ENCODE measurements around the gene SPNS2.

SPNS2 gene

DNA sequence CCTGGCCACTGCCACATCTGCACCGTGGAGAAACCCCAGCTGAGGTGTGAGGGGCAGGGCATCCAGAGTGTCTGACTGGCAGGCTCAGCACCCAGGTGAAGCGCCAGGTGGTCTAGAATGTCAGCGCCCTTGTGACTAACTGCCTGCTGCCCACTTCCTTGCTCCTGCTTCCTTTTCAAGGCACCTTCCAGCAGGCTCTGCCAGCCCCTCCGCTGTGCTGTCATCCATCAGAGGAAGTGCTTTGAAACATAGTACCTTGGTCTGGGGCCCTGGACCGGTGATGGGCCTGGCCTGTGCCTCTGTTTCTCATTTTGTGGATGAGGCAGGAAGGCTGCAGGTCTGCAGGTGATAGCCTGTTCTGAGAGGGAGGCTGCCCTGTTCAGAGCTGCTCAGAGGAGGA lies 5.5 kb downstream of the SPNS2 start:
- no peak for DNase-seq

DNA sequence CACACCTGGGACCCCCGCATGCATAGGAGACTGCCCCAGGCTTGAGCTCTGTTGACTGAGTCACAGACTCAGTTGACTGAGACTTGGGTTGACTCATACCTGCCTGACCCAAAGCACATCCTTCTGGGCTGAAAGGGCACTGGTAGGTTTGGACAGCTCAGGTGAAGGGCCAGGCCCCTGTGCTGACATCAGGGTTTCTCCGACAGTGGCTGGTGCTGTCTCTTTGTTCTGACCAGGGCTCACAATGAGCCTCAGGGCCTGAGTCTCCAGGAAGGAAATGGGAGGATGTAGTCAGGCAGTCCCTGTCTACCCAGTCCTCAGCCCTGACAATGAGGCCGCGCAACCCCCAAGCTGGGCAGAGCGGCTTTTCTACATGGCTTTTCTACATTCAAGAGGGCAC lies 6.5 kb downstream of the SPNS2 start:
- DNase-seq = no peak

DNA sequence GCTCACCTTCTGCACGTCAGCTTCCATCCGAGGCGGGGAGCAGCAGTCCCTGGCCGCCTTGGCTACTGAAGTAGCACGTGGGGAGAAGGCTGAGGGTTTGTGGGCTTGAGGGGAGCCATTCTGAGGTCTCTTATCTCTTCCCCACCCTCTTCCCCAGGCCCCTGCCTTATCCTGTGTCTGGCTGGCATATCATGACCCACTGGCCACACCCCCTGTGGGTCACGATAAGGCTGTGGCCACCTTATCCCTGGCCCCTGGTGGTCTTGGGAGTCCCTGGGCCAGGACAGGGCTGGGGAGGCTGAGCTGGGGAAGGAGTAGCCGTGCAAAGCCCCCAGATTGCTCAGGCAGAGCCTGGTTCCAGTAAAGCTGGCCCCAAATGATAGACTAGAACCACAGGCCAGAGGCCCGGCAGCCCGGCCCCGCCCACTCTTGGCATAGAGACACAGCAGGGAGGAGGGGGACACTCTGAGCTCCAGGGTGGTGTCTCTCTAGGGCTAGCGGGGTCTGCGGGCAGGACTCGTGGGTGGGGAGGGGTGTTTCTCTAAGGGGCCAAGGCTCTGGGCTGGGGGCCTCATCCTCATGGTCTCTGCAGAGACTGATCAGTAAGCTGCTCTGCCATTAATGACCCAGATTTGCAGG lies 7.6 kb downstream of the SPNS2 start:
- DNase-seq = no peak

DNA sequence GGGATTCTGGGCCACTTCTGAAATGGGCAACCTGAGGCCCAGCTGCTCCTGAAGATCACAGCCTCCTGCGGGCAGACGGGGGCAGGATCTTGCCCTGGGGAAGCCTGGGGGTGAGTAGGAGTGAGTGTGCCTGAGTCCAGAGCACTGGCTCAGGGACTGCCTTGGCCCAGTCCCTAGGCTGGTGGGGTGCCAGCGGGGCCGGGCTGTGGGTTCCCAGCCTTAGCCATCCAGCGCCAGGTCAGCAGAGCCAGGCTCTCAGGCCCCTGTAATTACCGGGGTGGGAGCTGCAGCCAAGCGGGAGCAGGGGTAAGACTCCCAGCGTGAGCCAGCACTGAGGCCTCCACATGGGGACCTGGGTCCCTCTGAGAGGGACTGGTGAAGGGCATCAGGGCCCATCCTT lies 8.2 kb downstream of the SPNS2 start:
- DNase-seq = no peak

DNA sequence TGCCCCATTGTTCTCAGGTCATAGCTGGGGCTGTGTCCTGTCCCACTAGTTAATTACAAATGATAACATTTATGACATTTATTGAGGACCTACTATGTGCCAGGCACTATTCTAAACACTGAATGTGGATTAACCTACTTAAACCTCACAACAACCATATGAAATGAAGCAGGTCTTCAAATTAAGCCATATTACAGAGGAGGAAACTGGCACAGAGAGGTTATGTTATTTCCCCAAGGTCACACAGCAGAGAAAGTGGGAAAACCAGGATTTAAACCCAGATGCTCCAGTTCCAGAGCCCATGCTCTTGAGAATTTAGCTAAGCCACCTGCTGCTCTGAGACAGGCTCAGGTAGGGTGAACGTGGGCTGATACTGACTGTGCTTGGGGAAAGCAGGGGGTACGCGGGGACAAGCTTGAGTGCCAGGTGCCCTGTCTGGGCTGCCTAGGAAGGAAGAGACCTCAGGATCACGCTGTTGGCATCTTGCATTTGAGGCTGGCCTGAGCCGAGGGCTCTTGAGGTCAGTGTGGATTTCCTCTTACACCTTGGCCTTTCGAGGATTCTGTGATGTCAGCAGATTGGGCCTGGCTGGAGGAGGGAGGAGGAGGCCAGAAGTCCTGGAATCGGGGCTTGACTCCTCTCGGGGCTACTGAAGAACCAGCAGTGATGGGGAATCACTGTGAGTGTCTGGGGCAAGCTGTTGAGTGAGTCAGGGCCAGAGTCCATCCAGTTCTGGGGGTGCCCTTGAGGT lies 8.9 kb downstream of the SPNS2 start:
- no peak for DNase-seq

DNA sequence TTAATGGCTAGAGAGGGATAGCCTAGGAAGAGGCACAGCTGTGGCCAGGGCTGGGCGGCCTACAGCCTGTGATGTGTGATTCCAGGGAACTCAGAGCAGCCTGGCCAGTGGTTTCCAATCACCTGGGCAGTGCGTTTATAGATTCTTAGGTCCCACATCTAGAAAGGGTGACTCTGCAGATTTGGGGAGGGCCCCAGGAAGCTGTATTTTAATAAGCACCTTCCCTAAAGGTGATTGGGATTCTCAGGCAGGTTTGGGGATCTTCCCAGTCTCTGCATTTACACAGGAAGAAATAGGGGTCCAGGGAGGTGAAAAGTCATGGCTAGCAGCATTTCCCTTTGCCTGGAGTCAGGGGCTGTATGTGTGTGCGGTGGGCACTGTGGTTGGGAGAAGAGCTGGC lies 9.5 kb downstream of the SPNS2 start:
- no peak for DNase-seq

DNA sequence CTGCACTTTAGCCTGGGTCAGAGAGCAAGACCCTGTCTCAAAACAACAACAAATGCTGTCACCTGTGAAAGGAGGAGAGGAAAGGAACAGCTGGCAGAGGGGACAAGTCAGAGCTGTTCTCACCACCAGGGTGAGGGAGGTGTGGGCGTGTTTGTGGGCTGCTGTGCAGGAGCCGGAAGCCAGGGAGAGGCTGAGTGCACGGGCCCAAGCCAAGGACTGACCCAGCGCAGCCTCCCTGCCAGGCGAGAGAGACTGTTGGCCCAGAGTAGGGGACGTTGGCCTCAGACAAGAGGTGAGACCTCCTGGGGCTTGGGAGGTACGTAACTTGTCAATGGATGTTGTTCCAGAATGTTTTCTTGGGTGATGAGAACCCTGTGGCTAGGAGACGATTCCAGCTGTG lies 10.7 kb downstream of the SPNS2 start:
- no peak for DNase-seq

DNA sequence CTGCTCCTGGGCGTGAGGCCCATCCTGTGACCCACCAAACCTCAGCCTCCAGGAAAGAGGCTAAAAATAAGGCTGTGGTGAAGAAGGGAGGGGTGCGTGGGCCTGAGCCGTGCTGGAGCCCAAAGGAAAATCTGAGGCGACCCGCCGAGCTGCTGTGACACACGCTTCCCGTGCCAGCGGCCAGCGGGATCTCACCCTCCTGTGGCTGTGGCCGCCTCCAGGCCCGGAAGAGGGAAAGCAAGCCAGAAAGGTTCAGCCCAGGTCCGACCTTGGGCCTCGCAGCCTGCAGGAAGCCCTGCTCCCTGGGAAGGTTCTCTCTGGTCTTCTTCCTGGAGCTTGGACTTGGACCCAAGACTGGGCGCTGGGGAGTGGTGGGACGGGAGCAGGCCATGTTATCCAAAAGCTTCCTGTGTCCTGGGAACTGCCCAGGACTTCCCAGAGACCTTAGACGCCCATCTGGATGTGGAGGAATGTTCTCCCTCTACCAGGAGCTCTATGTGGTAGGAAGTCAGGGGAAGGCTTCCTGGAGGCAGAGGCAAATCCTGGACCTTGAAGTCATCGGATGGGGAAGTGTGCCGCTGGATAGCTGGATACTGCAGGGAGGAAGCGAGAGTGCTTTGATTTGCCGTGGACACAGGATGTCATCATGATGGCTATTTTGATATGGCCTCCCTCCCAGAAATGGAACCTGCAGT lies 11.4 kb downstream of the SPNS2 start:
- no peak for DNase-seq

DNA sequence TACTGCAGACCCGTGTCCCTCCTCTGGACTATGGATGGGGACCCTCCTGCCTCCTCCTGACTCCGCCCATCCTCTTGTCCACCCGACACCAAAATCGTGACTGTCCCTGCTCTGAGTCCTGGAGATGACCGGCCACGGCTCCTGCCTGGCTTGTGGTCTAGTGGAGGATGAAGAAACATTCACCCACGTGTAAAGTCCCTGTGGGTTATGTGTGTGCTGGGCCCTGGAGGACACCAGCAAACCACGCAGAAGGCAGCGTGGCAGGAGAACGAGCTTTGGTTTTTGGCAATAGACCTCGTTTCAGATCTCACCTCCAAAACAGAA lies 11.9 kb downstream of the SPNS2 start:
- DNase-seq = no peak

DNA sequence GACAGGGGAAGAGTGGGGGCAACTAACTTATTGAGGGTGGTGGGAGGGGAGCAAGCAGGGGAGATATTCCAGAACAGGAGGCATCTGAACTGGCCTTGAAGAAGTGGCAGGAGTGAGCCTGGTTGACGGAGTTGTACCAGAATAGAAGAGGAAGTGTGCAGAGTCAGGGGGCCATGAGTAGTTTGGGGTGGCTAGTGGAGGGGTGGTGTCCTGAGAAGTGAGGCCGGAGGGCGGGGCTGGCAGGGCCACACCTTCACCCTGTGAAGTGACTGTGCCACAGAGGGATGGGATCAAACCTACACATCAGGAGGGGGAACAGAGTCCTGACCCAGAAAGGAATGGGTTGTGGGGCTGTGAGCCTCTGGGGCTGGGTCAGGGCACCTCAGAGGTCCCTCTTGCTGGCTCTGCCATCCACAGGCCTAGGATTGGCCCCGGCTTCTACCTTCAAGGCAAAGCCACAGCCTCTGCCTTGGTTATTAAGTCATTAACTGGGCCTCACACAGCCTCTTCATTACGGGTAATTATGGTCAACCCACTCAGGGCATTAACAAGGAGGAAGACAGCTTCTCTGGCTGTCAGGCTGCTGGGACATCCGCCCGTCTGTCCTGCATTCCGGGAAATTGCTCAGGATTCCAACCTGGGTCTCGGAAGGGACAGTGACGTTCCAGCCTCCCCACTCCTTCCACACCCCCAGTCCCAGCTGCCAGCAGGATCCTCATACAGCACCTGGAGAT lies 12.7 kb downstream of the SPNS2 start:
- DNase-seq = no peak

DNA sequence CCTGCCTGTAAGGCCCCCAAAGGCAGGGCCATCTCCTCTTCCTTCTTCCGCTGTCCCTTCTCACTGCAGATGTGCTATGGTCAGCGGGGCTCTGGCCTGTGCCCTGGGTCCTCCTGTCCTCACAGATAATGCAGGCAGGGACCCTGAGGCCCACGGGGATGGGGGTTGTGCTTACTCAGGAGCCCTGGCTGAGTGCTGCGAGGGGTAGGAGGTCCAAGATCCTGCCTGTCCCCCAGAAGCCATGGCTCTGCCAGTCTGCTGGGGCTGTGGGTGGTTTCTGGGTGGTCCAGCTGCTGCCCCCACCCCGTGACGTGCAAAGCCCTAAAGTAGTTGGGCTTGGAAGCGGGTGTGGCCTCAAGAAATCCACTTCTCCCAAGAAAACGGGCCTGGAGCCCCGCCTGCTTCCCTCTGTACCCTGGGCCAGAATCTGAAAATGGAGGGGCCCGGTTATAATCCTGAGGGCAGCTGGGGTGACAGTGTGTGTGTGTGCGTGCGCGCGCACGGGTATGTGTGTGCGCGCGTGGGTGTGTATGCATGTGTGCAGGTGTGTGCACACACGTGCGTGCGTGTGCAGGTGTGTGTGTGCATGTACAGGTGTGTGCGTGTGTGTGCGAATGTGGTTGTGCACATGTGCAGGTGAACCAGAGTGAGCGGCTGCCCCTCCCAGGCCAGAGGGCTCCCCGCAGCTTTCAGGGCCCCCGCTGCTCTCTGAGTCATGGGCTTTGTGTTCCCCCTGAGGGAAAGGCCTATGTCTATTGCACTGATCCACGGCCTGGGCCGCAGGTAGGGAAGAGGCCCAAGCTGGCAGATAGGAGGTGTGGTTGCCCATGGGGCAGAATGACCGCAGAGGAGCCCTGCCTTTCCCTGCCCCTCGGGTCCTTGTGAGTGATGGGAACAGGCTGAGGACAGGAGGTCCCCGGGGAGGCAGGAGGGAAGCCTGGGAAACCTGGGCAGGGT lies 13.8 kb downstream of the SPNS2 start:
- DNase-seq = no peak

DNA sequence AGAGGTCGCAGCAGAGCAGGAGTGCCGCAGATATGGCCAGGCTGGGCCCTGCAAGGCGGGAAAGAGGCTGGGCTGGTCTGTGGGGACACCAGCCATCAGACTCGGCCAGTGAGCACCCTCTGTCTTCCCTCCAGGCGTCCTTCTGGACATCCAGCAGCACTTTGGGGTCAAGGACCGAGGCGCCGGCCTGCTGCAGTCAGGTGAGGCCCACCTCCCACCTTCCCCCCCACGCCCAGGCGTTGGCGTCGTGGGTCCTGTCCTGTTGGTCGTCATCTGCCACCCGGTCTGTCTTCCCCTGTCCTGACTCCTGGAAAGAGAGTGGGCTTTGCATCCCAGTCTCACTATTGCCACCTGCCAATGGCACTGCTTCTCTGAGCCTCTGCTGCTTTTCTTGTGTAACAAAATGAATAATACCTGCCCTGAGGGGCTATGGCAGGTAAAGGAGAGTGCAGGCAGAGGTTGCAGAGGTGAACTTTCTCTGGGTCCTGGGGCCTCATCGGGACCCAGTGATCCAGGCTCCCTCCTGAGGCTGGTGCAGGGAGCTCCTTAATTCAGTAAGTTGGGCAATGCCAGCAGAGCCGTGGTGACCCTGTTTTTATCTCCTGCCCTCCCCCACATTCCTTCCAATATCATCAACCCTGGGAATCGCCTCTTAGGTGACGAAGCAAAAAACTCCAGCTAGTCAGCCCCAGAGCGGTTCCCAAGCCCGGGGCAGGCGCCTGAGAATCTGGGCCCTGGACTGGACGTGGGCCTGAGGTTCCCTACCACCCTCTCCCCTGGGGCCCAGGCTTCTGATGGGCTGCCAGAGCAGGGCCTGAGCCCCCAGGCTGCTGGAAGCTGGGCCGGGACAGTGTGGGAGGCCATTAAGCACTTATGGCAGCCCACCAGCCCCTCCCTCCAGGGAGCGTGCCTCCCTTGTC lies 14.7 kb downstream of the SPNS2 start:
- DNase-seq = no peak

DNA sequence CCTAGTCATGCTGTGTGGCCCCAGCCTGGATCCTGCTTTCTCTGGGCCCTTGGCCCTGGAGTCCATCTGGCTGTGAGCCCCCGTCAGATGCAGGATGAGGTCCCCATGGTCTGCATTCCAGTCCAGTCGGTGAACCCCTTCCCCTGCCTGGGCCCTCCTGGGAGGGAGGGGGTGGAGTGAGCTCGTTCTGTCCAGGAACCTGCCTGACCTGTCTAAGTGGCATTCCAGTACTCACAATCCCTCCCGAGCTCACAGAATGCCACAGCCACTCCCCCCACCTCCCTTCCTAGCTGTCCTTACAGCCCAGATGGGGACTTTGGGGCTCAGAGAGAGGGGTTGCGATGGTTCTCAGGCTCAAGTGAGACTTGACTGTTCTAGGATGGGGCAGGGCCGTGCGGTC lies 15.5 kb downstream of the SPNS2 start:
- no peak for DNase-seq

DNA sequence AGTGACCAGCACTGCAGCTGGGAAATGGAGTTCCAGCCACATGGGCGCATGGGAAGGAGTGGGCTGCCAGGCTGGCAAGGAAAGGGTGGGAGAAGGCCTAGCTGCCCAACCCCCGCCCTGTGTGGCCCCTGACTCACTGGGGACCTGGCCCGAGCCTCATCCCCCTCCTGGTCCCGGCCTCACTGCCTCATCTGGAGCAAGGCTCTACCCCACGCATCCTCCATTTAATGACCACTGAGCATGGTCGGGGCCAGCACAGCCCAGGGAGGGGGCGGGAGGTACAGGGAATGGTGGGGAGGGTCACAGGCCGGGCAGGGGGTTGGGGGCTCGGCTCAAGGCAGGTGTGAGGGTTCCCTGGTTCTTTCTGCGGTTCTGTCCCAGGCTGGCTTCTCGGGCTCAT lies 16.1 kb downstream of the SPNS2 start:
- no peak for DNase-seq

DNA sequence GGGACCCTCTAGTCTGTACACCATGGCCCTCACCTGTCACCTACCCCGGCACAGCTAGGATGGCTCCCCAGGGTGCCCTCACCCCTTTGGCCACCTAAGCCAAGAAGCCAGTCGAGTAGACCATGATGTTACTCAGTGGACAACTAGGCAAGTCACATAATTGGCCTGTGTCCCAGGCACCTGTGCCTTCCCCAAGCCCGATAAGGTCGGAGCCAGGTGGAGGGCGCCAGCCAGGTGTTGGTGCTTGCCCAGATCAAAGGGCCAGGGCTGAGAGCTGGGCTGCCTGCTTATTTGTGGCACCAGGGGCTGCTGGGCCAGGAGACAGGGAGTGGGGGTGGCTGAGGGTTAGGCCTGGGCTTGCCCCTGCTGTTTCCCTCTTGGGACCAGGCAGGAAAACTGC lies 16.8 kb downstream of the SPNS2 start:
- DNase-seq = no peak

DNA sequence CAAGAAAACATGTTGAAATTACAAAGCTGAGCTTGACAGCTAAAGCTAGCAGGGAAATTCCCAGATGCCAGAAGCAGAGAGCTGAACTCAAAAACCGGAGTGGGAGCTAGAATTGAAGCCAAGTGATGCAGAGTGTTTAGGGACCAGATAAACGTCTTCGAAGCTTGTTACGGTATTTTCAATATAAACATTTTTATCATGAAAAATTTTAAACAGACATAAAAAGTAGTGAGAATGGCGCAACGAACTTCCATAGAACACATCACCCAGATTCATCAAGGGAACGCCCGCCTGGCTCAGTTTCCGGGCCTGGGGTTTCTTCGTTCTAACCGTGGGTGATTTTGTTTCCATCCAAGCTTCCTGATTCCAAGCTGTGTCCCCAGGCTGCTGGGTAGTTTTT lies 18.1 kb downstream of the SPNS2 start:
- no peak for DNase-seq

DNA sequence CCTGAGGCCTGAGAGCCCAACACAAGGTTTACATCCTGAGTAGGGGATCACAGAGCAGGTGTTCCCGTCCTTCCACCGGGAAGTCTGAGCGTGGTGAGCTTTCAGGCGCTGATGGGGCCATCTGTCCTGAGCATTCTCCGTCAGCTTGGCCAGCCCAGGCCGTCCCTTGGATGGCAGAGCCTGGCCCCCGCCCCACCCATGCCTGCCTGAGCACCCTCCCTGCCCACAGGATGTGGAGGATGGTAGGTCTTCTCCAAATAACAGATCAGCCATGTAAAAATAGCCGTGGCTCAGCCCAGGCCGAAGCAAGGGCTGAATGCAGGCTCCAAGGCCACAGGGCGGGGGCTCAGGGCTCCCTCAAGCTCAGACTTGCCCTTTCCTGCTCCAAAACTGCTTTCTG lies 20.2 kb downstream of the SPNS2 start:
- peak in 1 of 2 experiments; percentile 37 for DNase-seq

DNA sequence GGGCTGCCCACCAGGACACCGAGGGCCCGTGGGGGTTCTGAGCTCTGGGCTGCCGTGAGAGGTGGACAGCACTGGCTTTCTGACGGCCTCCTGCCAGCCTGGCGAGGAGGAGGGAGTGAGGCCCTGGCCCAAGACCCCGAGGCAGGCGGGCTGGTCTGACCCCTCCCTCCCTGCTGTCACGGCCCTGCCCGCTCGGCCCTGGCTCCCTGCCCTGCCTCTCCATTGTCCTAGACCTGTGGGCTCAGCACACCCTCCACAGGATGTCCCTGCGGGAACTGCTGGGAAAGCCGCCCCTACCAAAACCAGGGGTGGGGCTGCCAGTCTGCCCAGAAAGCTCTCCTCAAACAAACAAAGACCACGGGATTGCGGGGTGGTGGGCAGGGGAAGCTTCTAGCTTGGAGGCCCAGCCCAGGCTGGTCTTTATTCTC lies 20.7 kb downstream of the SPNS2 start:
- DNase-seq = no peak

DNA sequence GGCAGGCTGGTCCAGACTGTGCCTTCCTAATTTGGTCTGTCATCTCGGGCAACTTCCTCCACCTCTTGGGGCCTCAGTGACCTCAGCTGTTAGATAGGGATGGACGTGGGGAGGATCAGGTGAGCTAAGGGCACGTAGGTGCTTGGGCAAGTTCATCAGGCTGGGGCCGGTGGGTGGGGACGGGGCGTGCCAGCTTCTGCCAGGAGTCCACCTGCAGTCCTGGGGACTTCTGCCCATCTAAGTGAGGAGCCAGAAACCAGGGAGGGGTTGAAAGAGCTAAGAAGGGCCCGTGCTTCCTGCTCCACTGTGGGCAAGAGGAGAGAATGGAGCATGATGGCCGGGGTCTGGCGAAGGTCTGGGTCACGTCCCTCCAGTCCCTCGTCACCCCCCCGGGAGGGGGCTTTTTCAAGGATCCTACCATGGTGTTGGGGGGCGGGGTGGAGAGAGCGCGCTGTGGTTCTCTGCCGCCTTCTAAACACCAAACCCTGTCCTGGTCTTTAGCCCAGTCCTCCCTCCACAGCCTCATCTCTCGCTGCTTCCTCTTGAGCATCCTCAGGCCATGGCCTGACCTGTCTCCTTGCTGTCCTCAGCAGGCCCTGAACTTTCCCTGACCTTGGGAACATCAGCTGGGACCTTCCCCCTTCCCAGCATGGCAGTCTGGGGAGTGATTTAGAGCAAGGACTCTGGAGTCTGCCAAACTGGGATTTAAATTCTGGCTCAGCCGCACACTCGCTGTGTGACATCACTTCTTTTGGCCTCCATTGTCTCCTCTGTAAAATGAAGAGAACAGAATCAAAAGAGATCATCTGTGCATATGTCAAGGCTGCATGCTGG lies 21.6 kb downstream of the SPNS2 start:
- no peak for DNase-seq

DNA sequence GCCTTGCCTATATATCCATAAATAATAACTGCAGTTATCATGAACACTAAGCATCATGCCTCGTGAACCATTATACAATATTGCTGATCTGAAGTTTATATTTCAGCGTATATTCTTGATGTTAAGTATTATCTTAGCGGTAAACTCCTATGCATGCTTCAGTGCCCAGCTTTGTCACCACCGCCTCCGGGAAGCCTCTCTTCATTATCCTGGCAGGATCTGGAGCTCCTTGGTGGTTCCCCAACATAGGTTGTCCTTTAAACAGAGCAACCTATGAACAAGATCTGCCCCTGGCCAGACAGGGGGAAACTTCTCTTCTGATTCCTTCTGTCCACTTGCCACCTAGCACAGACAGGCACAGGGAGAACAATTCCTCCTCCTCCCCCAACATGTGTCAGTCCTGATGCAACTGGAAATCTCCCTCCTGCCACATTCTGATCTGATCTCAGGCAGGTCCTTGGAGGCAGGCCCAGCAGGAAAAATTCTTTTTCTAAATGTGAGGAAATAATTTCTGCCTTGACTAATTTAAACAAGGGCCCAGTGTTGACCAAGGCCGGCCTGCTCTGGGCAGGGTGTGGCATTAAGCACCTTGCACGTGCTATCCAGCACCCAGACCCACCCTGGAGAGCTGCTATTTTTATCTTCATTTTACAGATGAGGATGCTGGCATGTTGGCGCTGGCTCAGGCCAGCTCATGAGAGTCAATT lies 22.4 kb downstream of the SPNS2 start:
- DNase-seq = no peak

Measured in NCI-H524 (cell line).